HEK293 (cell line): ENCODE data around the gene CR1.

Experiments used
- CTCF ChIA-PET: fragments of 350-600 bp; formaldehyde crosslinking; extraction: SDS; loops from one replicate; lab custom pipeline; 2021; ENCODE audit warnings: antibody characterized with exemption; lab: Yijun Ruan, JAX
- POLR2A ChIA-PET: fragments of 300-600 bp; formaldehyde crosslinking; extraction: SDS; loops from one replicate; lab custom pipeline; 2020; ENCODE audit warnings: antibody characterized with exemption, inconsistent platforms; lab: Yijun Ruan, JAX
- H3K27ac ChIP-seq: fragments of 200-500 bp; sonication (Bioruptor generic); 2 replicates; pipeline ENCODE4 v1.5.1; 2014; ENCODE audit warnings: low read depth, low read length, control low read depth, inconsistent platforms; ENCODE audit errors: extremely low read depth
- H3K36me3 ChIP-seq, 2 experiments: fragments of 200-500 bp in 1 of 2; sonication (Bioruptor generic) in 1 of 2; 1 replicate in 1 of 2; 2 replicates in 1 of 2; pipeline ENCODE4 v1.5.1; 2014 to 2017; ENCODE audit warnings: inconsistent platforms in 2 of 2, low read length in 2 of 2; ENCODE audit not compliant: control insufficient read depth in 2 of 2, insufficient read depth in 1 of 2
- H3K4me1 ChIP-seq: fragments of 200-500 bp; sonication (Bioruptor generic); 2 replicates; pipeline ENCODE4 v1.5.1; 2014; ENCODE audit warnings: mild to moderate bottlenecking, low read length, inconsistent platforms; ENCODE audit not compliant: control insufficient read depth, insufficient read depth
- H3K4me3 ChIP-seq: 2 replicates; pipeline ENCODE4 v1.5.1; 2011; ENCODE audit warnings: low read depth, mild to moderate bottlenecking, control low read depth, low read length, moderate library complexity
- H3K9me3 ChIP-seq: fragments of 200-500 bp; sonication (Bioruptor generic); 2 replicates; pipeline ENCODE4 v1.5.1; 2014; ENCODE audit warnings: low read depth, low read length, inconsistent platforms; ENCODE audit not compliant: control insufficient read depth, insufficient read depth
- PRDM1 ChIP-seq: fragments of 450-650 bp; formaldehyde crosslinking; IDR thresholded peaks from 2 replicates; pipeline ENCODE4; 2016; ENCODE audit warnings: missing biosample characterization, missing genetic modification characterization
- SP2 ChIP-seq: fragments of 450-650 bp; formaldehyde crosslinking; IDR thresholded peaks from 2 replicates; pipeline ENCODE4 v1.5.1; 2016; ENCODE audit warnings: missing biosample characterization, missing genetic modification characterization
- SP7 ChIP-seq: fragments of 450-650 bp; formaldehyde crosslinking; IDR thresholded peaks from 2 replicates; pipeline ENCODE4 v1.5.1; 2016; ENCODE audit warnings: missing biosample characterization, missing genetic modification characterization
- ZFP3 ChIP-seq: fragments of 450-650 bp; formaldehyde crosslinking; IDR thresholded peaks from 2 replicates; pipeline ENCODE4 v1.5.1; 2016; ENCODE audit warnings: low read depth, missing biosample characterization, missing genetic modification characterization
- ZNF10 ChIP-seq: fragments of 450-650 bp; formaldehyde crosslinking; IDR thresholded peaks from 2 replicates; pipeline ENCODE4 v1.5.1; 2017; ENCODE audit warnings: missing biosample characterization, missing genetic modification characterization
- ZNF157 ChIP-seq: fragments of 450-650 bp; formaldehyde crosslinking; IDR thresholded peaks from 2 replicates; pipeline ENCODE4 v1.5.1; 2016; ENCODE audit warnings: missing biosample characterization, missing genetic modification characterization
- ZNF16 ChIP-seq: fragments of 450-650 bp; formaldehyde crosslinking; IDR thresholded peaks from 2 replicates; pipeline ENCODE4 v1.5.1; 2016; ENCODE audit warnings: low read depth, missing biosample characterization, missing genetic modification characterization
- ZNF184 ChIP-seq: fragments of 450-650 bp; IDR thresholded peaks from 2 replicates; pipeline ENCODE4 v1.5.1; 2018; ENCODE audit warnings: missing biosample characterization, mild to moderate bottlenecking, missing genetic modification characterization
- ZNF214 ChIP-seq: fragments of 450-650 bp; formaldehyde crosslinking; IDR thresholded peaks from 2 replicates; pipeline ENCODE4 v1.5.1; 2017; ENCODE audit warnings: missing biosample characterization, mild to moderate bottlenecking, missing genetic modification characterization, borderline replicate concordance
- ZNF221 ChIP-seq: fragments of 450-650 bp; formaldehyde crosslinking; IDR thresholded peaks from 2 replicates; pipeline ENCODE4 v1.5.1; 2017; ENCODE audit warnings: missing biosample characterization, missing genetic modification characterization, borderline replicate concordance
- ZNF266 ChIP-seq: fragments of 450-650 bp; formaldehyde crosslinking; IDR thresholded peaks from 2 replicates; pipeline ENCODE4 v1.5.1; 2016; ENCODE audit warnings: missing biosample characterization, missing genetic modification characterization, low read depth
- ZNF521 ChIP-seq: fragments of 450-650 bp; formaldehyde crosslinking; IDR thresholded peaks from 2 replicates; pipeline ENCODE4 v1.5.1; 2017; ENCODE audit warnings: missing biosample characterization, mild to moderate bottlenecking, missing genetic modification characterization
- ZNF561 ChIP-seq: fragments of 450-650 bp; IDR thresholded peaks from 2 replicates; pipeline ENCODE4 v1.5.1; 2018; ENCODE audit warnings: missing biosample characterization, missing genetic modification characterization, borderline replicate concordance
- ZNF654 ChIP-seq: fragments of 450-650 bp; formaldehyde crosslinking; IDR thresholded peaks from 2 replicates; pipeline ENCODE4 v1.5.1; 2016; ENCODE audit warnings: low read depth, missing biosample characterization, missing genetic modification characterization
- ZNF660 ChIP-seq: fragments of 450-650 bp; IDR thresholded peaks from 2 replicates; pipeline ENCODE4 v1.5.1; 2018; ENCODE audit warnings: missing biosample characterization, mild to moderate bottlenecking, missing genetic modification characterization
- ZNF707 ChIP-seq: fragments of 450-650 bp; formaldehyde crosslinking; IDR thresholded peaks from 2 replicates; pipeline ENCODE4 v1.5.1; 2016; ENCODE audit warnings: missing biosample characterization, missing genetic modification characterization
- ZNF791 ChIP-seq: fragments of 450-650 bp; formaldehyde crosslinking; IDR thresholded peaks from 2 replicates; pipeline ENCODE4 v1.5.1; 2016; ENCODE audit warnings: missing biosample characterization, missing genetic modification characterization
- ZNF843 ChIP-seq: fragments of 450-650 bp; formaldehyde crosslinking; IDR thresholded peaks from 2 replicates; pipeline ENCODE4 v1.5.1; 2016; ENCODE audit warnings: missing biosample characterization, missing genetic modification characterization
- TF ChIP-seq, protein P1 (sequence below): fragments of 450-650 bp; formaldehyde crosslinking; IDR thresholded peaks from 2 replicates; pipeline ENCODE4 v1.5.1; 2016; ENCODE audit warnings: missing biosample characterization, missing genetic modification characterization
- TF ChIP-seq, protein P2 (sequence below): fragments of 450-650 bp; formaldehyde crosslinking; IDR thresholded peaks from 2 replicates; pipeline ENCODE4 v1.5.1; 2016; ENCODE audit warnings: missing biosample characterization, missing genetic modification characterization
- TF ChIP-seq, protein P3 (sequence below): fragments of 450-650 bp; formaldehyde crosslinking; IDR thresholded peaks from 2 replicates; pipeline ENCODE4 v1.5.1; 2016; ENCODE audit warnings: missing biosample characterization, missing genetic modification characterization
- TF ChIP-seq, protein P4 (sequence below): fragments of 450-650 bp; formaldehyde crosslinking; IDR thresholded peaks from 2 replicates; pipeline ENCODE4 v1.5.1; 2017; ENCODE audit warnings: missing biosample characterization, mild to moderate bottlenecking, missing genetic modification characterization, moderate library complexity

The CR1 gene

DNA sequence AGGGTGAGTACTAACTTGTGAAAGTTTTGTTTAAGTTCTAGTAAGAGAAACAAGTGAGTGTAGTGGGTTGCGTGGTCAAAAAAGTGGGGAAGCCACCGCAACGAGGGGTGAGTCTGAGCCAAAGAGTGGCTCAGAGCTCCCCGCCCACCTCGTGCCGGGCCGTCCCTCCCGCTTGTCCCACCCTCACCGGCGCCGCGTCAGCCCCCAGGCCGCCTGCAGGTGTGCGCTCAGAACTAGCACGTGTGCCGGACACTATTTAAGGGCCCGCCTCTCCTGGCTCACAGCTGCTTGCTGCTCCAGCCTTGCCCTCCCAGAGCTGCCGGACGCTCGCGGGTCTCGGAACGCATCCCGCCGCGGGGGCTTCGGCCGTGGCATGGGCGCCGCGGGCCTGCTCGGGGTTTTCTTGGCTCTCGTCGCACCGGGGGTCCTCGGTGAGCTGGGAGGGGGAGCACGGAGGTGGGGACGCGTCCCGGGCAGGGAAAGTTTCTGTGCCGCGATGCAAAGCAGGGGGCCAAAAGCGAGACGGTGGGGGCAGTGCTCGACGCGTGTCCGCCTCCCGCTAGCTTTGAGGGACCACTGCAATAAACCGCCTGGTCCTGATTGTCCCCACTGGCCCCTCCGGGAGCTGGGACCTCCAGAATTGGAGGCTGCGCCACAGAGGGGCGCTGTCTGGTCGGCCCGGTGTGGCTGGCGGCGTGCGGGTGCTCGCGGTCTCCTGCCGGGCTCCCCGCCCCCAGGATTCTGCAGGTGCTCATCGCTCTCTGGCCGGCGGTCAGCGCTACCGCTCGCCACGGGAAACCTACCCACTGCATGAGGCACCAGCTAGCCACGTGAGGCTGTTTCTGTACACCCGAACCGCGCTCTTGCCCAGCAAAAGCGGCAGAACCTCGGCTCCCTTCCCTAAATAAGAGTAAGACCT, 41.7 kb upstream of the CR1 start, which contains the start of gene CR2 (continued):
- TF ChIP-seq ZNF660, result peak; percentile 84
- no peak for TF ChIP-seq ZNF157 (tag by site-specific recombination)
- peak; percentile 45 for TF ChIP-seq ZNF654 (tag by site-specific recombination)
- no peak for TF ChIP-seq ZNF791
- TF ChIP-seq ZFP3, result no peak
- TF ChIP-seq ZNF214 (tag by site-specific recombination), result no peak
- TF ChIP-seq, protein P1, sequence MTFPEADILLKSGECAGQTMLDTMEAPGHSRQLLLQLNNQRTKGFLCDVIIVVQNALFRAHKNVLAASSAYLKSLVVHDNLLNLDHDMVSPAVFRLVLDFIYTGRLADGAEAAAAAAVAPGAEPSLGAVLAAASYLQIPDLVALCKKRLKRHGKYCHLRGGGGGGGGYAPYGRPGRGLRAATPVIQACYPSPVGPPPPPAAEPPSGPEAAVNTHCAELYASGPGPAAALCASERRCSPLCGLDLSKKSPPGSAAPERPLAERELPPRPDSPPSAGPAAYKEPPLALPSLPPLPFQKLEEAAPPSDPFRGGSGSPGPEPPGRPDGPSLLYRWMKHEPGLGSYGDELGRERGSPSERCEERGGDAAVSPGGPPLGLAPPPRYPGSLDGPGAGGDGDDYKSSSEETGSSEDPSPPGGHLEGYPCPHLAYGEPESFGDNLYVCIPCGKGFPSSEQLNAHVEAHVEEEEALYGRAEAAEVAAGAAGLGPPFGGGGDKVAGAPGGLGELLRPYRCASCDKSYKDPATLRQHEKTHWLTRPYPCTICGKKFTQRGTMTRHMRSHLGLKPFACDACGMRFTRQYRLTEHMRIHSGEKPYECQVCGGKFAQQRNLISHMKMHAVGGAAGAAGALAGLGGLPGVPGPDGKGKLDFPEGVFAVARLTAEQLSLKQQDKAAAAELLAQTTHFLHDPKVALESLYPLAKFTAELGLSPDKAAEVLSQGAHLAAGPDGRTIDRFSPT, result no peak
- no peak for TF ChIP-seq ZNF16 (tag by site-specific recombination)
- TF ChIP-seq ZNF221 (tag by site-specific recombination), result no peak
- TF ChIP-seq ZNF561 (tag by site-specific recombination), result peak; percentile 69; the same call in 1 of the 2 replicates
- no peak for TF ChIP-seq ZNF184 (tag by site-specific recombination)
- 0 out of 2 replicates have a peak, but pooled peaks have one; percentile 28 for TF ChIP-seq ZNF843 (tag by site-specific recombination)
- peak; percentile 76 for TF ChIP-seq SP2

DNA sequence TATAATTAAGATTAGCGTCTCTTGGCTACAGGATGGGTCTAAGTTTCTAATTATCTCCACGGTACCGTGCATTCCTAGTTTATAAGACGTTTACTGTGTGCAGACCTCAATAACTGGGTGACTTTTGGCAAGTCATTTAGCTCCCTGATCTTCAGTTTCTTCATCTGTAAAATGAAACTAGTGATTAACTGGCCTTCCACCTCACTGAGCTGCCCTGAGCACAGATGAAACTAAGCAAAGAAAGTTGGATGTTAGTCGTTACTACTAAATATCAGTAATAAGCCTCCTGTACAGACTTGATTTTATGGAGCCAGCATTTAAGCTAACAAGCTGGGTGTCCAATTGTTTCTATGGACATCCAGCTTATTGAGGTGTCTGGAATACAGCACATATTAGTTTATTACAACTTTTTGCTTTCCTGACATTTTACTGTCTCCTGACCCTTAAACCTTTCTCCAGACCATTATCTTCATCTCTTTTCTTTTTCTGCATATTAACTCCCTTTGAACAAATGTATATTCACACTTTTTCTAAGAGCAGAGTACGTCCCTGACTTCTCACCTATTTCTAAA, 40.7 kb upstream of the CR1 start:
- ChIA-PET CTCF (interaction anchor here (0.9 to 4.0 kb wide), 6 partner anchors 9 to 124 kb away, joined by 6 to 16 read pairs (median 8); no protein-coding TSS in a partner anchor), POLR2A (interaction anchor here (0.5 kb wide), 1 partner anchor 843 kb away, joined by 4 read pairs; no protein-coding TSS in a partner anchor)
- no peaks in the 10 kb centered on the region for H3K9me3 ChIP-seq
- TF ChIP-seq ZNF10 (no peak), ZNF521 (tag by site-specific recombination) (no peak), ZNF660 (peak; percentile 82), SP7 (tag by site-specific recombination) (peak; percentile 59), ZNF707 (no peak), PRDM1 (0 out of 2 replicates have a peak, but pooled peaks have one; percentile 14), ZNF266 (tag by site-specific recombination) (no peak)
- TF ChIP-seq, protein P2, sequence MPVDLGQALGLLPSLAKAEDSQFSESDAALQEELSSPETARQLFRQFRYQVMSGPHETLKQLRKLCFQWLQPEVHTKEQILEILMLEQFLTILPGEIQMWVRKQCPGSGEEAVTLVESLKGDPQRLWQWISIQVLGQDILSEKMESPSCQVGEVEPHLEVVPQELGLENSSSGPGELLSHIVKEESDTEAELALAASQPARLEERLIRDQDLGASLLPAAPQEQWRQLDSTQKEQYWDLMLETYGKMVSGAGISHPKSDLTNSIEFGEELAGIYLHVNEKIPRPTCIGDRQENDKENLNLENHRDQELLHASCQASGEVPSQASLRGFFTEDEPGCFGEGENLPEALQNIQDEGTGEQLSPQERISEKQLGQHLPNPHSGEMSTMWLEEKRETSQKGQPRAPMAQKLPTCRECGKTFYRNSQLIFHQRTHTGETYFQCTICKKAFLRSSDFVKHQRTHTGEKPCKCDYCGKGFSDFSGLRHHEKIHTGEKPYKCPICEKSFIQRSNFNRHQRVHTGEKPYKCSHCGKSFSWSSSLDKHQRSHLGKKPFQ (tag by site-specific recombination), result no peak
- no peak overlapping the region for H3K27ac ChIP-seq
- no peaks in the 10 kb centered on the region for H3K4me1 ChIP-seq
- no peaks in the 10 kb centered on the region for H3K36me3 ChIP-seq
- no peak overlapping the region for H3K4me3 ChIP-seq

DNA sequence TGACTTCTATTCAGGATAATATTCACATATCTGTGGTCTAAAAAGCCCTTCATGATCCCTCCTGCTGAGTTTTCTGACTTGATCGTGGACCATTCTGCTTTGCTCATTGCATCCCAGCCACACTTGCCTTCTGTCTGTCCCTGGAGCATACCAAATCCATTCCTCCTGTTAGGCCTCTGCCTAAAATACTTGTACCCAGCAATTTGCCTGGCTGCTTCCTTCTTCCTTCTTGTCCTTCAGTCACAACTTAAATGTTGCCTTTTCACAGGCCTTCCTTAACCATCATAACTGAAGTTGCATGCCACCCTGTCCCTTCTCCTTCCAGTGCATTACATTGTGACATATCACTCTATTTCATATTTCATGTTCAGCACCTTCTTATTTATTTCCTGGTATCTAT, 37.5 kb upstream of the CR1 start:
- CTCF ChIA-PET, result no interaction called here
- TF ChIP-seq, protein P3, sequence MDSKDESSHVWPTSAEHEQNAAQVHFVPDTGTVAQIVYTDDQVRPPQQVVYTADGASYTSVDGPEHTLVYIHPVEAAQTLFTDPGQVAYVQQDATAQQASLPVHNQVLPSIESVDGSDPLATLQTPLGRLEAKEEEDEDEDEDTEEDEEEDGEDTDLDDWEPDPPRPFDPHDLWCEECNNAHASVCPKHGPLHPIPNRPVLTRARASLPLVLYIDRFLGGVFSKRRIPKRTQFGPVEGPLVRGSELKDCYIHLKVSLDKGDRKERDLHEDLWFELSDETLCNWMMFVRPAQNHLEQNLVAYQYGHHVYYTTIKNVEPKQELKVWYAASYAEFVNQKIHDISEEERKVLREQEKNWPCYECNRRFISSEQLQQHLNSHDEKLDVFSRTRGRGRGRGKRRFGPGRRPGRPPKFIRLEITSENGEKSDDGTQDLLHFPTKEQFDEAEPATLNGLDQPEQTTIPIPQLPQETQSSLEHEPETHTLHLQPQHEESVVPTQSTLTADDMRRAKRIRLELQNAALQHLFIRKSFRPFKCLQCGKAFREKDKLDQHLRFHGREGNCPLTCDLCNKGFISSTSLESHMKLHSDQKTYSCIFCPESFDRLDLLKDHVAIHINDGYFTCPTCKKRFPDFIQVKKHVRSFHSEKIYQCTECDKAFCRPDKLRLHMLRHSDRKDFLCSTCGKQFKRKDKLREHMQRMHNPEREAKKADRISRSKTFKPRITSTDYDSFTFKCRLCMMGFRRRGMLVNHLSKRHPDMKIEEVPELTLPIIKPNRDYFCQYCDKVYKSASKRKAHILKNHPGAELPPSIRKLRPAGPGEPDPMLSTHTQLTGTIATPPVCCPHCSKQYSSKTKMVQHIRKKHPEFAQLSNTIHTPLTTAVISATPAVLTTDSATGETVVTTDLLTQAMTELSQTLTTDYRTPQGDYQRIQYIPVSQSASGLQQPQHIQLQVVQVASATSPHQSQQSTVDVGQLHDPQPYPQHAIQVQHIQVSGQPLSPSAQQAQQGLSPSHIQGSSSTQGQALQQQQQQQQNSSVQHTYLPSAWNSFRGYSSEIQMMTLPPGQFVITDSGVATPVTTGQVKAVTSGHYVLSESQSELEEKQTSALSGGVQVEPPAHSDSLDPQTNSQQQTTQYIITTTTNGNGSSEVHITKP (tag by site-specific recombination), result peak; percentile 56
- TF ChIP-seq, protein P4, sequence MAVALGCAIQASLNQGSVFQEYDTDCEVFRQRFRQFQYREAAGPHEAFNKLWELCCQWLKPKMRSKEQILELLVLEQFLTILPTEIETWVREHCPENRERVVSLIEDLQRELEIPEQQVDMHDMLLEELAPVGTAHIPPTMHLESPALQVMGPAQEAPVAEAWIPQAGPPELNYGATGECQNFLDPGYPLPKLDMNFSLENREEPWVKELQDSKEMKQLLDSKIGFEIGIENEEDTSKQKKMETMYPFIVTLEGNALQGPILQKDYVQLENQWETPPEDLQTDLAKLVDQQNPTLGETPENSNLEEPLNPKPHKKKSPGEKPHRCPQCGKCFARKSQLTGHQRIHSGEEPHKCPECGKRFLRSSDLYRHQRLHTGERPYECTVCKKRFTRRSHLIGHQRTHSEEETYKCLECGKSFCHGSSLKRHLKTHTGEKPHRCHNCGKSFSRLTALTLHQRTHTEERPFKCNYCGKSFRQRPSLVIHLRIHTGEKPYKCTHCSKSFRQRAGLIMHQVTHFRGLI (tag by site-specific recombination), result no peak
- TF ChIP-seq, all 188 proteins: peak for 1
- H3K4me3 ChIP-seq, result no peak overlapping the region
- peaks cover 5% of the 10 kb centered on the region for H3K4me1 ChIP-seq
- H3K27ac ChIP-seq, result no peak overlapping the region
- no peaks in the 10 kb centered on the region for H3K36me3 ChIP-seq
- POLR2A ChIA-PET, result no interaction called here
- H3K9me3 ChIP-seq, result no peaks in the 10 kb centered on the region
